ENCODE results near the gene CDIP1.

GRCh38 chr16:4534151-4534790, 4.3 kb downstream of the CDIP1 start:
- TF ChIP-seq POLR2A (IDR thresholded peaks at IDR 0.05) (no peak), CTCF (IDR thresholded peaks at IDR 0.05) (no peak)
